Stimulated activated CD8-positive, alpha-beta memory T cell treated with anti-CD3 and anti-CD28 coated beads, Interleukin-4, amount 100 ng/mL, for 48 hours (primary cell): ENCODE results near the gene CLGN.
"Not testable (repeated sequence)": the region's sequence is repeated elsewhere in the genome, so short reads cannot be mapped to it uniquely, and the experiment has no call there.

Experiments
- DNase-seq: peaks from one replicate; pipeline ENCODE4 v3.0.0-alpha.2; 2020

The CLGN gene, protein sequence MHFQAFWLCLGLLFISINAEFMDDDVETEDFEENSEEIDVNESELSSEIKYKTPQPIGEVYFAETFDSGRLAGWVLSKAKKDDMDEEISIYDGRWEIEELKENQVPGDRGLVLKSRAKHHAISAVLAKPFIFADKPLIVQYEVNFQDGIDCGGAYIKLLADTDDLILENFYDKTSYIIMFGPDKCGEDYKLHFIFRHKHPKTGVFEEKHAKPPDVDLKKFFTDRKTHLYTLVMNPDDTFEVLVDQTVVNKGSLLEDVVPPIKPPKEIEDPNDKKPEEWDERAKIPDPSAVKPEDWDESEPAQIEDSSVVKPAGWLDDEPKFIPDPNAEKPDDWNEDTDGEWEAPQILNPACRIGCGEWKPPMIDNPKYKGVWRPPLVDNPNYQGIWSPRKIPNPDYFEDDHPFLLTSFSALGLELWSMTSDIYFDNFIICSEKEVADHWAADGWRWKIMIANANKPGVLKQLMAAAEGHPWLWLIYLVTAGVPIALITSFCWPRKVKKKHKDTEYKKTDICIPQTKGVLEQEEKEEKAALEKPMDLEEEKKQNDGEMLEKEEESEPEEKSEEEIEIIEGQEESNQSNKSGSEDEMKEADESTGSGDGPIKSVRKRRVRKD

DNA sequence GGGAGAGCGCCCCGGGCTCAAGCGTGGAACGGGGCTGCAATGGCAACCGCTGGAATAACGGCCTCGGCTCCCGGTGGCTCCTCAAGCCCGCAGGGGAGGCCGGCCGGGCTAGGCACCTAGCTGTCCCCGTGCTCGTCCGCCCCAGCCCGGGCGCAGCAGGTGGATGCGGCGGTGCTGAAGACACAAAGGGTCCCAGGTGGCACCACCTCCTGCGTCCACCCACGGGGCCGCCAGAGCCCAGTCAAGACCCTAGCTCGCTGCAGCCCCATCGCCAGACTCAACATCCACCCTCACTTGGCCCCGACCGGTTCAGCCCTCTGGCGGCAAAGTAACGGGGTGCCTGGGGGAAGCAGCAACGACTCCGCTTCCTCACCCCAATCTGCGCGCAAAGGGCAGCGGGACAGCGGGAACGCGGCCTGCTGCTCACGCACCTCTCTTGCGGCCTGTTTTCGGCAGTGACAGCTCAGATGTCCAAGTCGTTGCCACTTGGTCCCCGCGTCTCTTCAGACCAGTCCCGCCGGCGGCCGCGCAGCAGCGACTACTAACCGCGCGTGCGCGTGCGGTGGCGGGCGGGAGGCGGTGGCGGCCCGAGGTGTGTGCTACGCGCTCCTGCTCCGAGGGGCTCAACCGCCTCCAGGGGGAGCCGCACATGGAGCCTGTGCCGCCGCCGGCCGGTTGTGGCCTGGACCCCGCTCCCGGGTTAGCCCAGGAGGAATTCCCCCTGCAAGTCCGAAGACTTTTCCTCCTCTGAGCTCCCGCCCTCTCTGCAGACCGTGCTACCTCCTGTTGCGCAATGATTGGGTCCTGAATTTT, at the start of gene CLGN:
CLGN (minus strand) TSS at position 543 of the 813 bp plus-strand sequence. CDS start 14,570 bp downstream, outside the sequence.
- peak; percentile 74 for DNase-seq

DNA sequence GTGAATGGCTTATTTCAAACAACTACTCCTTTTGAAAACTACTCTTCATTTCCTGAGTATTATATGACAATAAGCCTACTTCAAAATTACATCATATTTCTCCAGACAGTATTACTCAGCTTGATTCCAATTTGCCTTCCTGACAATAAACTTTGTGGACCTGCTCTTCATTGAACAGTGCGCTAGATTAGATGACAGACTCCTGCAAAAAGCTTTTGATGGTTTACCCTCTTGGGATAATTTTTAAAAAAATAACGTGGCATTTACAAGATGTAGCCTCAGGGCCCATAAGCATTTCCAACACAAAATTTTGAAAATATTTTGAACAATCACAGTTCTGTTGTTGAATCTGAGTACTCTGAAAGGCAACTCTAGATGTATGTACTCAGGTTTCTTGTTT, 44.7 kb upstream of the CLGN start:
- DNase-seq: no peak

DNA sequence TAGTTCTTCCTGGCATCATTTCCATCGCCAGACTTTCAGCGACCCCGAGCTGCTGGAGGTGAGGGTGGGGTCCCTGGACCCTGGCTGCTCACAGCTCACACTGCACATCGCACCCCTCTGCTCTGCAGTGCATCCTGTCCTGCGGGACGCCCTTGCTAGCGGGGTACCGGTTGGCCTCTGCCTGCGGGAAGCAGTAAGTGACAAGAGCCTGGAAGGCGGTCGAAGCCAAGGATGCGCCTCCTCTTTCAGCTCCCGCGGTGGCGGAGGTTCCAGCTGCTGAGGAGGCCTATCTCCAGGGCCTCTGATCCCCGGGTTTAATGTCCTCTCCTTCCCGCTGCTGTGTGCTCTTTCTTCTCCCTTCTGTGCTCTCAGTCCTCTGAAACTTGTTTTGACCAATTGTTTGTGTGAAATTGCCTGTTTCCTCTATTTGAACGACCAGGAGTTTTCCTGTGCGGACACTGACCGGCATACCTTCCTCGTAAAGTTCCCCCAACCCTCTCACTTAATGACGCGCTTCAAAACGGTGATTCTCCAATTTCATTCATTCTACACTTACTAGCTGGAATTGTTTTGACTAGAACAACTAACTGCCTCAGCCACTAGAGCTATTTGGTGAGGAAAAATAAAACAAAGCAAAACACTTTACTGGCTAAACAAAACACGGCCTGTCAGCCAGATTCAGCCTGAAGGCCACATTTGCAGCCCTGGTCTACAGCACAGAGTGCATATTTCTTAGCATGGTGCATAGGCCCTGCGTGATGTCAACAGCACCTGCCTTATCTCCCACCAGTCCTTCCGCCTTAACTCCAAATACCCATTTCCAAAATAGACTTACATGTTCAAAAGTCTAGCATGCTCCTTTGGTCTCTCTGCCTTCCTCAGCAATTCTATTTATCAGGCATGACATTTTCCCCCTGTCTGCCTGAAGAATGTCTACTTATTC, 42.6 kb upstream of the CLGN start:
- DNase-seq: no peak

DNA sequence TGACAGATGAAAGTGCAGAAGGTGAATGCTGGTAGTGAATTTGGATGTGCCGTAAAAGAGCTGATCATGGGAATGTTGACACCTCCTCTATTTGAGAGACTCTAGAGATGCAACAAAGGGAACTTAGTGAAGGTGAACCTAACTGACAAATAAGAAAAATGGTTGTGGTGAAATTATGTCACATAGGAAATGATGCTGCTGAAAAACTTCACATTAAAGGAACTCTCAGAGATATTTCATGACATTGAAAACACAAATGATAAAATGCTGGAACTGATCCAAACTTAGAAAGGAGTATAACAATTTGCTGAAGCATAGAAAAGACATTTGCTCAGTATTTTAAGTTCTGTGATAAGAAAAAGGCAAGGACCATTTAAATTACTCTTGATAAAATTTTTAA, 38.7 kb upstream of the CLGN start:
- DNase-seq: no peak

DNA sequence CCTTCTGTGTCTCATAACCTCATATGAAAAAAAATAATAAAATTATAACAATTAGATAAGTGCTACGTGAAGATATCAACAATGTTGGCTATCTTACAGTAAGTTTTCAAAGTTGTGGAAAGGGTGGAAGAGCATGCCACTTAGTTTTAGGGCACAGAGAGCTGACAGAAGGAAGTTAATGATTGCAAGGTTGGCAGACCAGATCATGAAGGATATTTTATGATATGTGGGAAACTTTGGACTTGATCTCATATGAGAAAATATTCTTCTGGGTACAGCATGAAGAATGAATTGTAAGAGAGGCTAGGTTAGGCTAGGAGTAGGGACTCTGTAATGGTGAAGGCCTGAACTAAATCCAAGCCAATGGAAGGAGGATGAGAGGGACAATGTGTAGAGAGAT, 36.2 kb upstream of the CLGN start:
- DNase-seq: no peak

DNA sequence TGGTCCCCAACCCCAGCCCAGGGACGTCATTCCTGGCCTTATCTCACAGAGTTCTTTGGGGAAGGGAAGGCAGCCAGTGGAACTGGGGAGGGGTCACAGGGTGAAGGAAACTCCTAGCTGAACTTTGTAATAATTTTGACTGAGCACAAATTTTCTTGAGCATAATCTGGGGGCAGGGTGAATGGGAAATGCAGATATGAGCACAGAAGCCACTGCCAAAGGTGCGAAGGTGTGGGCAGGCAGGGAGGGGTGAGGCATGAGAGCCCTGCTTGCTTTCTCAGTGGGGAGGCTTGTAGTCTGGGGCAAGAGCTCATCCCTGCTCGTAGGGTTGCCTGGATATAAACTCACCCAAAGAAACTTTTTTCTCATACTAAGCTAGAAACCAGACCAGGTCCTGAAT, 35.7 kb upstream of the CLGN start:
- DNase-seq: no peak

DNA sequence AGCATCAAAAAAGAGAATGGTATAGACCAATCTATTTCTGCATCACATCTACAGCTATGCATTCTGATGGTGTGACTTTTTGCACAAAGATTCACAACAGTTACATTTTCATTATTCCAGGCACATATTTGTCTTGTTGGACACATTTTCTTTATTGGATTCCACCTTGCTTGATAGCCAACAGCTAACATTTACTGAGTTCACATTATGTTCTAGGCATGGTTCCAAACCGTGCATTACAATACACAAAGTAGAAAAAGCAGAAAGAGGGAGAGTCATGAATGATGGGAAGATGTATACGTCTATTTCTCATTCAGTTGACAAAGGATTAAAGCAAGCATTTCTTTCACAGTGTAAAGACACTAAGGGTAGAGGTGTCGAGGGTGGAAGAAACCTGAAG, 22.9 kb upstream of the CLGN start:
- DNase-seq: no peak

DNA sequence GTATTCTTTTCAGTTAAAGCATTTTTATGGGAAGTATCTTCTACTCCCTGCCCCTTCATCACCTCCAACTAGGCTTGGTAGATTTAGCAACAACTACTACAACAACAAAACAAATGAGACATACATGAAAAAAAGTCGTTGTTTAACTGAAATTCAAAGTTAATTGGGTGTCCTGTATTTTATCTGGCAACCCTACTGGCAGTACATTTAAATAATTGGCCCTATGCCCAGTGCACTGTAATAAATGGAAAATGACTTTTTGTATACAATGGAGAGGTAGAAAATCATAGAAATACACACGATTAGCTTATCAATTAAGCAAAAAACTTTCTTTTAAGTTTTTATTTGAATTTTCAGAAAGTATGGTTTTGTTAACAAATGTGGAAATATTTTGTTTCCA, 21.4 kb upstream of the CLGN start:
- DNase-seq: no peak

DNA sequence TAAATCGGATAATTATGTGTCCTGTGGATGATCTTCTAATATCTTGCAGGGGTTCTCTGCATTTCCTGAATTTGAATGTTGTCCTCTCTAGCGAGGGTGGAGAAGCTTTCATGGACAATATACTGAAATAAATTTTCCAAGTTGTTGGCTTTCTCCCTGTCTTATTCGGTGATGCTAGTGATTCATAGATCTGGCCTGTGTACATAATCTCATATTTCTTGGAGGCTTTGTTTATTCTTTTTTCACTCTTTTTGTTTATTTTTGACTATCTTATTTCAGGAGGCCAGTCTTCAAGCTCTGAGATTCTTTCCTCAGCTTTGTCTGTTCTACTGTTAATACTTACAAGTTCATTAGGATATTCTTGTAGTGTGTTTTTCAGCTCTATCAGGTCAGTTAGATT, 20.7 kb upstream of the CLGN start:
- DNase-seq: no peak

DNA sequence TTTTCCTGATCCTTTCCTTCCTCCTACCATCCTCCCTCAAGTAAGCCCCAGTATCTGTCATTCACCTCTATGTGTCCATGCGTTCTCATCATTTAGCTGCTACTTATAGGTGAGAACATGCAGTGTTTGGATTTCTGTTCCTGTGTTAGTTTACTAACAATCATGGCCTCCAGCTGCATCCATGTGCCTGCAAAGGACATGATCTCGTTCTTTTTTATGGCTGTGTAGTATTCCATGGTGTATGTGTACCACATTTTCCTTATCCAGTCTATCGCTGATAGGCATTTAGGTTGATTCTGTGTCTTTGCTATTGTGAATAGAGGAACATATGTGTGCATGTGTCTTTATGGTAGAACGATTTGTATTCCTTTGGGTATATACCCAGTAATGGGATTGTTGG, 16.9 kb upstream of the CLGN start:
- DNase-seq: not testable (repeated sequence)

DNA sequence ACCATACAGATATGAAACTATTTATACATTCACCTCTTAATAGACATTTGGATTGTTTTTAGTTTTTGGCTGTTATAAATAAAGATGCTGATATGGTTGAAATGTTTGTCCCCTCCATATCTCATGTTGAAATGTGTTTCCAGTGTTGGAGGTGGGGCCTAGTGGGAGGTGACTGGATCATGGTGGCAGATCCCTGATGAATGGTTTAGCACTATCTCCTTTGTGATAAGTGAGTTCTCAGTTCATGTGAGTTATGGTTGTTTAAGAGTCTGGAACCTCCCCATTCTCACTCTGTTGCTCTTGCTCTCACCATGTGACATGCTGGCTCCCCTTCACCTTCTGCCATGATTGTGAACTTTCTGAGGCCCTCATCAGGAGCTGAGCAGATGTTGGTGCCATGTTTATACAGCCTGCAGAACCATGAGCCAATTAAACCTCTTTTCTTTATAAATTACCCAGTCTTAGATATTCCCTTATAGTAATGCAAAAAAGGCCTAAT, 12.2 kb upstream of the CLGN start:
- DNase-seq: no peak

DNA sequence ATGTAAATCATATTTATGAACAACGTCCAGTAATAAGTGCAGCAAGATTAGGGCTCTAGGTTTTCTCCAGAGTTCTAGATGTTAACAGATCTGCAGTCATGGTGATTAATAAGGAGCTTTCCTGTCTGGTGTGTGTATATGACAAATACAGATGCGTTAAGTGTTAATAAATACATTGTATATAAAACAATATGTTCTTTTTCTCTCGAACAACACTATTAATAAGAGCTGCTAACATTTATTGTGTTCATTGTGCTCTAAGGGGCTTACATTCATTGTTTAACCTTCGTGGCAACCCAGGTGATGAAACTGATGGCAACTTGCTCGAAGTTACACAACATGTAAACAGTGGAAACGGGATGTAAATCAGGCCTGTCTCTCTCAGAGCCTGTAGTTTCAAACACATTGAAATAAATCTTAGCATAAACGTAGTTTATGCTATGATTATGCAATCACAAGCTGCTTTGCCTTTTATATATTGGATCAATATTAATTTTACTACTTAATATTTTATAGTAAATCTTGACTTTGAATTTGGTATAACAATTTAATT, 547 bp upstream of the CLGN start:
- DNase-seq: no peak

DNA sequence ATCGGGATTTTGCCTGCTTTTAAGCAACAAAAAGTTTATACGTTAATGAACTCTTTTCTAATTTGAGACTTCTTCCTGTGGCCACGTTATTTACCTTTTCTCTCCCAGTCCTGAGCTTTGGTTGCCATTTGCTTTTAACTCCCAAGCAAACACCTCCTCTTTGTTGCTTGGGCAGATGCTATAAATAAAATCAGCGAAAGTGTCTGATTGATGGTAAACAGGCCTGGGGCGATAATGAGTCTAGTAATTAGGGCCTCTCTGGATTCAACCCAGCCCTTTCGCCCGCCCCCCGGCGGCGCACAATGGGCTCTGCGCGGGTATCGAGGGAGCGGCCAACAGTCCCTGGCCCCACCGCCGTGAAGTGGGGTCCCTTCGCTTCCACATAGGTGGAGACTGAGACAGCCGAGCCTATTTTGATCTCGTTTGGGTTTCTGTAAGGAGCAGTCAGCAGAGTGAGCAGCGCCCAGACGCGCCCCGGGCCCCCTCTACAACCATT, 790 bp downstream of the CLGN start:
- DNase-seq: peak; percentile 32

DNA sequence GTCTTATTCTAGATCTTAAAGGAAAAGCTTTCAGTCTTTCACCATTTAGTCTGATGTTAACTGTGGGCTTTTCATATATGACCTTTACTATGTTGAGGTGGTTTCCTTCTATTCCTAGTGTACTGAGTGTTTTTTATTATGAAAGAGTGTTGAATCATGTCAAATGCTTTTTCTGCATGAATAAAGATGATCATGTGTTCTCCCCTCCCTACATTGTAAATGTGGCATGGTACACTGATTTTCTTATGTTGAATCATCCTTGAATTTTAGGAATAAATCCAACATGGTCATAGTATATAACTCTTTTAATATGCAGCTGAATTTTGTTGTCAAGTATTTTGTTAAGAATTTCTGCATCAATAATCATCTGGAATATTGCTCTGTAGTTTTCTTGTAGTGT, 4.3 kb downstream of the CLGN start:
- no peak for DNase-seq

DNA sequence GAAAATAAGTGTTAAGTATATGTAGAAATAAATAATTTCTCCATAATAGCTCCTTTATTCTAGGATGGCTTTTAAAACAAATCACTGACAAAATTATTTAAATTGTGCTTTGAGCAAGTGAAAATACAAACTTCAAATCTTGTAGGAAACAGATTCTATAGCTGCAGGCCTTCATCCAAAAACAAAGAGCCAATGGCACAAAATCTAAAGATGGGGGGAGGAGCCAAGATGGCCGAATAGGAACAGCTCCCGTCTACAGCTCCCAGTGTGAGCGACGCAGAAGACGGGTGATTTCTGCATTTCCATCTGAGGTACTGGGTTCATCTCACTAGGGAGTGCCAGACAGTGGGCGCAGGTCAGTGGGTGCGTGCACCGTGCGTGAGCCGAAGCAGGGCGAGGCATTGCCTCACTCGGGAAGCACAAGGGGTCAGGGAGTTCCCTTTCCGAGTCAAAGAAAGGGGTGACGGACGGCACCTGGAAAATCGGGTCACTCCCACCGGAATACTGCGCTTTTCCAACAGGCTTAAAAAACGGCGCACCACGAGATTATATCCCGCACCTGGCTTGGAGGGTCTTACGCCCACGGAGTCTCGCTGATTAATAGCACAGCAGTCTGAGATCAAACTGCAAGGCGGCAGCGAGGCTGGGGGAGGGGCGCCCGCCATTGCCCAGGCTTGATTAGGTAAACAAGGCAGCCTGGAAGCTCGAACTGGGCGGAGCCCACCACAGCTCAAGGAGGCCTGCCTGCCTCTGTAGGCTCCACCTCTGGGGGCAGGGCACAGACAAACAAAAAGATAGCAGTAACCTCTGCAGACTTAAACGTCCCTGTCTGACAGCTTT, 14.1 kb downstream of the CLGN start:
- not testable (repeated sequence) for DNase-seq

DNA sequence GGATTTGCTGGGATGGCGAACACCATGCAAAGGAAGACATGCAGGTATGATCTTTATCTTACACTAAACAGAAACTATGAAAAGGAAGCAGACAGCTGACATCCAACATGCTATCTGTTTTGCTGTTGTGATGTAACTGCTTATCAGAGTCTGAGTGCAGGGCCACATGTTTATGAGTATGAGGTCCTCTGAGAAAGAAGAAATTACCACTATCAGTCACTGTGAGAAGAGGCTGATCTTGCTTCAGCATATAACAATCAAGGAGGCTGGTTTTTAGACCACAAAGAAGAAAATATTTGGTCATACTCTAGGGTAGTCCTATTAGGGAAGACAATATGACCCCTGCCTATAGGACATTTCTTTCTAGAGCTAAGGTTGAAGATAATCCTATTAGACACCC, 18.5 kb downstream of the CLGN start:
- DNase-seq: no peak

DNA sequence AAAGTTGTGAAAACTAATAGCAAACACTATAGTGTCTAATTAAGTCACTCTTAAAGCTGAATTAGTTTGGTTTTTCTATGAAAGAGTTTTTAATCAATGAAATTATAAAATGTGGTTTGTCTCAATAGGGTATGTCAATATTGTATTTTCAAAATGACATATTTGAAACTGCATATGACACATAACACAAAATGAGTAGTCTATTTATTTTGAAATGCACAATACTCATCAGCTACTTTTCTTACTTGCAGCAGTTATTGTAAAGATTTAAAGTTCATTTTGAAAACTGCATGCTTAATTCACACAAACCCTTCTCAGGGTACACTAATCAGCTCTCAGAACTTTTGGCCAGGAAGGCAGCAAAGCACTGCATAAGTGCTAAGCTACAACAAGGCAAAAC, 21.2 kb downstream of the CLGN start:
- DNase-seq: no peak

DNA sequence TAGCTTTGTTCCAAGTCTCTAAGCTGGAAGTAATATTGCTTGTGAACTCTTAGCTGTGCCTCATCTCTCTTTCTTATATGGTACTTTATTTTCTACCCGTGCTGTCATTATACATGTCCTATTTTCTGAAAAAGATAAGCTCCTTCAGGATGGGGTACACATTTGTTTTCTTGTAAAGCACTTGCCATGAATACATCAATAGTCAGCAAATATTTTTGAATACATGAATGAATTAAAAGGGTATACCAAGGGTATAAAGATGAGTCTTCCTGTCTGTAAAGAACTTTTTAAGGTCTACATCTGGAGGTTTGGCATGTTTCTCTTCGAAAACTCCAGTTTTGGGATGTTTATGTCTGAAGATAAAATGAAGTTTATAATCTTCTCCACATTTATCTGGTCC, 27.3 kb downstream of the CLGN start:
- no peak for DNase-seq

DNA sequence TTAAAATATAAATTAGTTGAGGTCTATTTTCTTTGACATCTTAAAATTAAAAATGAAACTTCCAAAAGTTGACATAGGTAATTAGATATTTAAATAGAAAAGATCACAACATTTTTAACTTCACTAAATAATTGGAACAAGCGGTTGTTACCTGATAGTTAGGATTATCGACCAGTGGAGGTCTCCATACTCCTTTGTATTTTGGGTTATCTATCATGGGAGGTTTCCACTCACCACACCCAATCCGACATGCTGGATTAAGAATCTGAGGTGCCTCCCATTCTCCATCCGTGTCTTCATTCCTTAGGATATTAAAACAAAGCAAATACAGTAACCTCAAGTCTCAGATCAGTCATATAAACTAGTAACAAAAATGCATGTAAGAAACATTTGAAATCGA, 31.8 kb downstream of the CLGN start:
- no peak for DNase-seq

DNA sequence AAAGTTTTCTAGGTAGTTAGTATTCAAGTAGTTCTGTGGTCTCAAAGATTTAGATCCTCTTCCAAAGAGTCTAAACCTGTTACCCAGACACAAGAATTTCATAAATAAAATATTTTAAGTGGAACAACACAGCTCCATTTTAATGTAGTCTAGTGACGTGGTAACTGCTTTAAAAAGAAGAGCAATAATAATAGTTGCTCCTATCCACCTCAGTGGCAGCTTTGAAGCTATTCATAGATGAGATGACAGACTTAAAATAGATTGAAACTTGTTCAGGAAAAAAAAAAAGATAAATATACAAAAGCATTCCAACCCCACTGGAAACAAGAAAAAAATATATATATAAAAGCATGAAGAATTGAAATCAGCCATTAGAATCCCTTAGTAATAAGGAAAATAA, 39.4 kb downstream of the CLGN start:
- DNase-seq: no peak

DNA sequence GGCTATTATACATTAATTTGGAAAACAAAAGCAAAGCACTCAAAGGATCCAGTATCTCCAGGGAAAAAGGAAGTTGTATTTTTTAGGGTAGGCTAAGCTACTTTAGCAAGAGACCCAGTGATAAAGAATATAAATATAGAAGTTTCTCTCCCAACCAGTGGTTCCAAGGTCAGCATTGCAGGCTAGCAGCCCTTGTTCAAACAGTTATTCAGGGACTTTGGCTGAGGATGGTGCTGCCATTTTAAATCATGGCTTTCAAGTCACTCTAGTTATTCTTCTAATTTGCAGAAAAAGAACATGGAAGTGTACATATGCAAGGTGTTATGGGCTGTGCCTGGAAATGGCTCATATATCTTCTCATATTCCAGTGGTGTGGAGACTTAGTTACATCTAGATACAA, 44.7 kb downstream of the CLGN start:
- no peak for DNase-seq
